GM18502 (cell line): ENCODE results near the gene ECSIT.

Experiments used
- ATAC-seq: cut with Tn5 transposase; IDR thresholded peaks from one replicate; pipeline ENCODE4 v1.9.1; 2021; ENCODE audit warnings: mild to moderate bottlenecking; ENCODE audit not compliant: unreplicated experiment, poor library complexity

ECSIT gene

GRCh38 chr19:11505504-11506100 lies 23.3 kb downstream of the ECSIT start, which contains the start of gene ZNF653:
Gene ZNF653 (minus strand): TSS chr19:11505839. CDS start chr19:11505786, 53 bp downstream.
- ATAC-seq, result peak; percentile 58

- peak; percentile 83 for ATAC-seq
These were observed 23.9 kb downstream of the ECSIT start for GRCh38 chr19:11505032-11505503.

GRCh38 chr19:11504502-11505031 lies 24.4 kb downstream of the ECSIT start:
- no peak for ATAC-seq

GRCh38 chr19:11499890-11500420 lies 29.0 kb downstream of the ECSIT start:
- no peak for ATAC-seq

- no peak for ATAC-seq
These were observed 29.7 kb downstream of the ECSIT start for GRCh38 chr19:11499220-11499726.

GRCh38 chr19:11496391-11497163 lies 32.4 kb downstream of the ECSIT start:
- ATAC-seq, result no peak

GRCh38 chr19:11495885-11496284 lies 33.0 kb downstream of the ECSIT start:
- no peak for ATAC-seq

- ATAC-seq, result no peak
These were observed 33.5 kb downstream of the ECSIT start for GRCh38 chr19:11495481-11495880.

GRCh38 chr19:11494634-11495285 lies 34.2 kb downstream of the ECSIT start:
- ATAC-seq, result no peak

GRCh38 chr19:11489378-11489777 lies 39.6 kb downstream of the ECSIT start:
- no peak for ATAC-seq

- ATAC-seq, result no peak
These were observed 42.1 kb downstream of the ECSIT start for GRCh38 chr19:11486661-11487503.

GRCh38 chr19:11485245-11485837 lies 43.6 kb downstream of the ECSIT start:
- ATAC-seq, result no peak

- ATAC-seq, result no peak
These were observed 45.4 kb downstream of the ECSIT start for GRCh38 chr19:11483366-11484111.

GRCh38 chr19:11482384-11483050 lies 46.4 kb downstream of the ECSIT start:
- ATAC-seq, result peak; percentile 67

GRCh38 chr19:11481534-11482383 lies 47.2 kb downstream of the ECSIT start:
- ATAC-seq, result peak; percentile 68

- ATAC-seq, result no peak
These were observed 48.0 kb downstream of the ECSIT start, which contains the start of gene ELAVL3 for GRCh38 chr19:11480715-11481533. Gene ELAVL3 (minus strand): TSS chr19:11481046. CDS start chr19:11480608, 438 bp downstream.
